Stimulated activated CD8-positive, alpha-beta memory T cell treated with anti-CD3 and anti-CD28 coated beads, Interleukin-15, amount 100 ng/mL, for 48 hours (primary cell): Measurements from ENCODE around the gene SMAD3.

Source experiments
- DNase-seq, 2 donors: peaks; one replicate each; pipeline ENCODE4 v3.0.0-alpha.2; 2020; ENCODE audit warnings: low read depth in 2 of 2

The SMAD3 gene

DNA sequence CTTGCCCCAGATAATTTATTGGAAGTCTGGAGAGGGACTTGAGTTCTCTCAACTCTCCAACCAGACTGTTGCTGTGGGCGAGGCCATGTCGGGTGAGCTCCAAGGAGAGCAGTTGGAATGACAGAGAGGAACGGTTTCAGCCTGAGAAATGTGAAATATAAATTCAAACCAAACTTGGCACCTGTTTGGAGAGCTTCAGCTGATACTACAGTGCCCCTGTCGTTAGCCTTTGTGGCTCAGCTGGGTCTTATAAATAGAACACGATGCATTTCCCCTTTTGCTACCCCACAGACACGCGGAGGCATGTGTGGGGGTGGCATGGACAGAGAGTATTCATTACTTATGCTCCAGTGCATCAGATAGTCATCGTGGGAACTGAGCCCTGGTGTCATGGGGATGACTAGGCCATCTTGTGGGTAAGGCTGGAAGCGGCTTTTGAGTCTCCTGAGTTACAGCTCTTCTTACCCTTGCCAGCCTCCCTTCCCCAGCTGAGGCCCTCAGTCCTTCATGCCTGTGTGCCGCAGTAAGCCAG is 15.6 kb downstream of the SMAD3 start:
- peak in 1 of 2 donors; percentile 69 for DNase-seq

DNA sequence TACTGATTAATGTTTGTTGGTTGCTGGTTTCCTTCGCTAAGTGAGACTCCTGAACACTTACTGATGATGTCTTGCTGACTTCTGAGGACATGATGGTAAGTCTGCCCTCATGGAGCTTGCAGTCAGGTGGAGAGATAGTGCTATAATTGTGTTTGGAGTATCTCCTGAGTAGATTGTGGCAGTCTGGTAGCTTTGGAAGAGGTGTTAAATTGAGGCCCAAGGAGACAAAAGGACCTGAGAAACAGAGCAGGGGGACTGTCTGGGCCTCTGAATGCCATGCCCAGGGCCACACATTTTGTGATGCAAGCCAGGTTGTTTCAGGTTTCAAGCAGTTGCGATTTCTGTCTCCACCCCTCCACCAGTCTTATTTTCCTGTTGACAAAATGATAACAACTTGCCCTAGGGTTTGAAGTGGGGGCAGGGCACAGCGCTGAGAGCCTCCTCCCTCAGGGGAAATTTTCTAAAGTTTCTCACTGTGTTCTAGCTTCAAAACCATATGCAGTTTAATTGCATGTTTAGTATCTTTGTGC is 16.7 kb downstream of the SMAD3 start:
- DNase-seq: peak in 1 of 2 donors; percentile 29

DNA sequence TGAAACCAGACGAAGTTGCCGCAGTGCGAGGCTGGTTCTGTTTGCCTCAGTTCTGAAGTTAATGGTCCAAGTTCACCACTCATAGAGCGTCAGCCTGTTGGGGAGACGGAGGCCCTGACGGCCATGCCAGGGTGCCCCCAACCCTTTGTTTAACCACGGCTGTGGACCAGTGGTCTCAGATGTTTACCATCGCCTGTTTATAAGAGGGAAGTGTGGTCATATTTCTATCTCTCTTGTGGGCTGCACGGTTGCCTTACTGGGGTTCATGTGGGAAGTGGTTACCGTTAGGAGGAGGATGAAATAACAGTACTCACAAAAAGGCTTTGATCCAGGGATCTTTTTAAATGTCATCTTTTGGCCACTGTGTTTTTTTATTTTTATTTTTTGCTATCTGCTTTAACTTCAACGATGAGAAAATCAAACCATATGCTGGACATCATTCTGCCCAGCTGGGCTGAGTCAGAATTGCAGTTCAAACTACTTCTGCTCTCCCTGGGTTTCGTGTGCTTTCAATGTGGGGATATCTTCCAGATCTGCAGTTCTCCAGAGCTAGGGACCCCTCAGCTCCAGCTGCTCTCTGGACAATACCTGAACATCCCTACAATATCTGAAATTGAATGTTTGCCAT is 17.8 kb downstream of the SMAD3 start:
- no peak for DNase-seq

DNA sequence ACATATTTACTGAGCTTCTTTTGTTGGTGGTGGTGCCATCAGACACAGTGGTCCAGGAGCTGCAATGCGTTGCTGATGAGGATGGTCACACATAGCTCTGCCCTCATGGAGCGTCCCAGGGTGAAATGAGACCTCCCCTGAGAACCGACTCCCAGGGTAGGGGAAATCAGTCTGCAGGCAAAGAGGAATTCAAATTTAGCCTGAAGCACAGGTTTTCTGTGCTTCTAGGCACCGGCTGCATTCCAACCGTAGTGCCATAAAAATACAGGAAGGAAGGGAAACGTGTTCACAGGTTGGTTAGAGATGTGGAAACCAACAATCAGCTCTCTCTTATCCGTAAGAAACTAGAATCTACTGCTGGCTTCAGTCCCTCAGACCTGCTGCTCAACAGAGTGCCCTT is 19.2 kb downstream of the SMAD3 start:
- DNase-seq: no peak

DNA sequence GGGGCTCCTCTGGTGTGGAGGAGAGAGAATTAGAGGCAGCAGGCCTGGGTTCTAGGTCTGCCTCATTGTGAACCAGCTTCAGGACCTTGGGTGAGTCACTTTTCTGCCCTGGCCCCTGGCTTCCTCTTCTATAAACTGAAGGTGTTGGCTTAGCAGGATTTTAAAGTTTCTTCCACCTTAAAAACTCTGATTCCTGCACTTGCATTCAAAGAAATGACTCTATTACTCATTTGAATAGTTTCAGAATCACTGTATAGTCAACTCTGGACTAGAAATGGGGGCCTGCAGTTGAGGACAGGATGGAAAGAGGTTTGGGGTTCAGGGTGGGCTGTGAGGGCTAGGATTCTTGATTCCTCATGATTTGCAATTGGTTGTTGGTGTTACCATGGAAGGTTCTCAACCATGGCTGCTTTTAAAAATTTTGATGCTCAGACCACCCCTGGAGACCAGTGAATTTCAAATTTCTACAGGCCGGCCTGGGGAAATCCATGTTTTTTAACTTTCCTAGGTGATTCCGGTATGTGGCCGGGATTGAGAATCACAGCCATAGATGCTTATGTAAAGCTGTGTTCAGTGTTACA is 19.9 kb downstream of the SMAD3 start:
- DNase-seq: peak in 1 of 2 donors; percentile 64

DNA sequence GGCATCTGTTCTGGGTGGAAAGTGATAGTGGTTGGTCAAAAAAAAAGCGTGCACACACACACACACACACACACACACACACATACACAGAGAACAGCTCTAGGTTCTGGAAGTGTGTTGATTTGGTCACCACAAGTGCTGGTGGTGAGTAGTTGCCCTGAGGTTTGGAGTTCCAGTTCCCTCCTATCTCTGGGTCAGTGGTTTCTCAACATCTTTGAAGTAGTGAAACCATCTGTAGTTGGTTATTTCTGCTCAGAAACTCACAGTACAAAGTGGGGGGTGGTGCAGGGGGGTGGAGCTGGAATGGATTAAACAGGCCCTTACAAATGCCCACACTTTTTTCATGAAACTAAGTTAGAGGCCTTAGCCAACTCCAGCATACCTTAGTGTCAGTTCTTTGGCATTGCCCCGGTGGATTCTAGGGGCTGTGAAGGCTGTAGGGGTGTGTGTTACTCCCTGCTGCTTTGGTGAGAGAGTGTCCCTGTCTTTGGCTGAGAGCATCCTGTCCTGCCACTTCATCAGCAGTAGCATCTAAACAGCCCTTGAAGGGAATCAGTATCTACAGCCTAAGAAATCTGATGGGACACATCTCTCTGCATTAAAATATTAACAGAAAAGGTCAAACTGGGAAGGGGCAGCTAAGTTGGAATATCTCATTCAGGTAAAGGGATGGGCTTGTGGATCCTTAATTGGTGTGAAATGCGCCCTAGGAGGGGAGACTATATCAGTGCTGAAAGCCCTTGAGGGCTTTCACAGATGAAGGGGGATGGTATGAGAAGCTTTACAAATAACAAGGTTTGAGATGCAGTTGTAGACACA is 20.6 kb downstream of the SMAD3 start:
- peak in 1 of 2 donors; percentile 38 for DNase-seq

DNA sequence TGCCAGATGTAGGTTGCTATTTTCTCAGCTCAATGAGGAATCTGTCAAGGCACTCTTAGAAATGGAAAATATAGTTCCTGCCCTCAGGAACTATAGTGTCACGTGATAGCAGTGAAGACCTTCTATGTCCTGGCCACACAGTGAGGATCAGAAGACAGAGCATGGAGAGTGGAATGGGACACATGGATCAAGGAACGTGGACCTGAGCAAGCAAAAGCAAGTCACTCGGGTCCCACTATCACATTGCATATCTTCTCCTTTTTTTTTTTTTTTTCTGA is 21.2 kb downstream of the SMAD3 start:
- DNase-seq: no peak

DNA sequence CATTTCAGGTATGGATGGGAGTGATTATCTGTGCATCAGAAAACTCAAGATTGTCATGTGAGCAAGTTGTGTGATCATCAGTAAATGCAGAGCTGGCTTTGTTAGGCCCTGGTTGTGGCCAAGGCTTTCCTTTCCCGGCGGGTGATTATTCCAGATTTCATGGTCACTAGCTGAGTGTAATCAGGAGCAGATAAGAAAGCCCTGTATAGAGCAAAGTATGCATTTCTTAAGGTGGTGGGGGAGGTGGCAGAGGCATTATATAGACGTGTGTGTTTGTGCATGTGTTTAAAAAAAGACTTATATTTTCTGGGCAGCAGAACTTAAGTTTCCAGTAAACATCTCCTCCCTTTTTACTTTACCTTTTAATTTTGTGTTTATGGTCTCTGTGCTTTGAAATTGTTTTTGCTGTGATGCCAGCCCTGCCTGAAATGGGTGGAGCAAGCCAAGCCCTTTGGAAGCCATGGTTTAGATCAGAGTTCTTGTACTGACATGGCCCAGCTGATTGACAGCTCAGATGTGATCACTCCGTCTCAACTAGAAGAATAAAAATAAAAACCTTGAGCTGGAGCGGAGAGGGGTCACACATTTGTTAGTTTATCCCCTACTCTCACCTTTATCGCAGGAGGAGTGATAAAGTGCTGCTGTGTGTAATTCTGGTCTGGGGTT is 22.2 kb downstream of the SMAD3 start:
- no peak for DNase-seq

DNA sequence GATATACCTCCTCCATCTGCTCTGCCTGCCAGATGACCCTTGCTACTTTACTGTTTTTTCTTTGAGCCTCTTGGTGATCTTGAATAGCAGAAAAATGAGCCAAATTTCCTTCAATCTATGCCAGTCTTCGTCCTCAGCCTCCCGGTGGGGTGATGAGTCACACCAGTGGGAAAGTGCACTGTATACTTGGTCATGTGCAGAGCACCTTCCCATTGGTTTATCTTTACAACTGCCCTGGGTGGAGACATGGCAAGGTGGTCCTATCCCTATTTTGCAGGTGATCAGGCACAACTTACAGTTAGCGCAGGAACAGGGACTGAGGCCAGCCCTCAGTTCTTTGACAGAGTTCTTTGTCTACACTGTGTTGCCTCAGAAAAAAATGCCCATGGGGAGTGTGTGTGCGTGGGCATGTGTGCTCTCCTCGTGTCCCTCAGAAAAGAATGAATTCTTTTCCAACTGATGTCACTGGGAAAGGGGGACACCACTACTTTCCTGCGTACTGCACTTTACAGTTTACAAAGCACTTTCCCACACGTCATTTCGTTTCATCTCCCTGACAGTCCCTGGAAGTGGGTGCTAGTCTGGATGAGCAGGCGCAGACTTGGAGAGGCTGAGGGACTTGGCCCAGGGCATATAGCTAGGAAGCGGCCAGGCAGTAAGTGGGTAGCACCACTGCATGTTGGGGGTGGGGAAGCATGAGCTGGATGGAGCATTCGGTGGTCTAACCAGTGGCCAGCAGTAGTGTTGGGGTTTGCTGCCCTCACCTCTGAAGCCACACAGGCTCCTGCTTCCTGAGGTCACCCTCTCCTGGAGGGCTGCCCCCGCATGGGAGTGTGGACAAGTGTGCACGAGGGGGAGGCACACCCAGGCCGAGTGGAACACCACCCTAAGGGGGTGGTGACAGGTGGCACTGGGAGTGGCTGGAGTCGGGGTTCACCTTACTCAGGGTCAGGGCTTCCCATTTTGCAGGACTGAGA is 24.1 kb downstream of the SMAD3 start:
- DNase-seq: no peak

DNA sequence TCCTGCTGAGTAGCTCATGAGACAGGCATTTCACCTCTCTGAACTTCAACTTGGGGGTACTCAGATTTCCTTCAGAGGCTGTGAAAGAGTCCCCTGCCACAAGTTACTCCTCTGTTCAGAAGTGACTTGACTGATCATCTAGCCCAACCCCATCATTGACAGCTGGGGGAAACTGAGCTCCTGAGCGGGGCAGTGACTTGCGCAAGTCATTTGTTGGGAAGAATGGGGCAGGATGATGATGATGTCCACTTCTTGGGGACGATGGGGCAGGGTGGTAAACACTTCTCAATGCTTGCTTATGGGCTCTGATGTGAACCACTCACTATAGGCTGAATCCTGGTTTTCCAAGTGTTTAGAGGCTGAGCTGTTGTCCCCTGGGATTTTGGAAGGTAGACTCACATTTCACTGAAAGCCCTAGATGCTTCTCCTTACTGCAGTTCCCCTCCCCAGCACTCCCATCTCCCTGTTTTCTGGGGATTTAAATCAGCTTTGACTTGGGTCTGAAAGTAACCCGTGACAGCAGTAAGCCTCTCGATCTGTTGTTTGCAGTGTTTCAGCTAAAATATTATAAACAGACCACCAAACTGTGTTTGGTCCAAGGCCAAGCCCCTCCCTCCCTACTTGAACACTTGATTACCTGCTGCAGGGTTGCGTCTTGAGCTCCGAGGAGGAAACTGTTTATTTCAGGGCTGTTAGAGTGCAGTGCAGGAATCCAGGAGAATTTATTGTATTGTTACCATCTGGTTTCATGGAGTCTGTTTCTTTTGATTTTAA is 25.1 kb downstream of the SMAD3 start:
- no peak for DNase-seq

DNA sequence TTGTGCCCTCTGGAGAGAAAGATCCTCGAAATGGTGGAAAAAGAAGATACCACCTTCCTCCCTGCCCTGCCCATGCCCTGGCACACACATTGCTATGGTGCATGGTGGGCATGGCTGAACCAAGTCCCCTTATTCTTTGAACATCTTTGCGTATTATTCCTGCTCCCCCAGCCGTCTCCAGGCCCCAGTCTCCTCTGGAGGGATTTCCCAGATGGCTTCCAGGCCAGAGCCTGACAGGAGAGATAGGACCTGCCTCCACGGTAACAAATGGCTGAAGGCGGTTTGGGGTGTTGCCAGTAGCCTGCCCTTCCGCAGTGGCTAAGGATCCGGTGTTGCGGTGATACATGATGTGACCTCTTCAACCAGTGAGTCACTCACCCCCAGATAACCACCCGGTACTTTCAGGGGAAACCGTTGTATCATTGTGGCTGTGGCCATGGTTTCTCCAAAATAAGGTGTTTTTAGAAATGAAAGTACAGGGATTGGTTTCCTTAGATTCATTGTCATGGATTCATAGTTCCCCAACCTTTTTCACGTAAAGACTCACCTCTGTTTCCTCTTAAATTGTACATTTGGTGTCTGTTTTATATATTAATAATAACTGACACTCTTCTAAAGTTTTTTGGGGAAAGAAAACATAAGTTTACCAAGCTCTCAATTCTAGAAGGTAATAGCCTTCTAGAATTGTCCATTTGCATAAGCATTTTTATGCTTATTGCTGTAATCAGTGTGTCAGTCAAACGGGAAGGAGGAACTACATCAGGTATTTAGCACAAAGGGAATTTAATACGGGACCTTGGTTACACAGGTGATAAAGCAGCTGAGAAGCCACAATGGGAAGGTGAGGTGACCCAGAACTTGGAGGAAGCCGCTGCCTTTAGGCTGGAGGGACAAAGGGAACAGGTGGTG is 25.9 kb downstream of the SMAD3 start:
- DNase-seq: peak; percentile 71 to 74

DNA sequence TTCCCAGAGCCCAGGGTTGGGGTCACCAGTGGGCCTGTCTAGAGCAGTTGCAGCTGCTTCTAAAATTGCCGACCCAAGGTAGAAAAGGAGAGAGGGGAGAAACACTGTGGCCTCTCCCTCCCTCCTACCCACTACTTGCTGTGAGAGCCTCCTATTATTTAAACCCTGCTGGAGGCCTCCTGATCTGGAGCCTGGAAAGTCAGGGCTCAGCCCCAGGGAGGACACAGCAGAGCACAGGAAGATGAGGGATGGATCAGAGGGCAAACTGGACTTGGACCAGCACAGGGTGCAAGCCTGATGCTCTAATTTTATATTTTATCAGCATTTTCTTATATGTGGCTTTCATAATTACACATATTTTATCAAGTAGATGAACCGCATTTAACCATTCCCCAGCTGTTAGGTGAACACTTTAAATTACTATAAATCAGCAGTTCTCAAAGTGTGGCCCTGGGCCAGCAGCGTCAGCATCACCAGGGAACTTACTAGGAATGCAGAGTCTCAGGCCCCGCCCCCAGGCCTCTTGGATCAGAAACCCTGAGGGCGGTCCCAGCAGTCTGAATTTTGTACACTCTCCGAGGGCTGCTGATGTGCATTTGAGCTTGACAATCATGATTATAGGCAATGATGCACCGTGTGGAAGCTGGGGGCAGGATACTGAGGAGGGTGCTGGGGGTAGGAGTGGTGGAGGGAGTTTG is 26.7 kb downstream of the SMAD3 start:
- no peak for DNase-seq

DNA sequence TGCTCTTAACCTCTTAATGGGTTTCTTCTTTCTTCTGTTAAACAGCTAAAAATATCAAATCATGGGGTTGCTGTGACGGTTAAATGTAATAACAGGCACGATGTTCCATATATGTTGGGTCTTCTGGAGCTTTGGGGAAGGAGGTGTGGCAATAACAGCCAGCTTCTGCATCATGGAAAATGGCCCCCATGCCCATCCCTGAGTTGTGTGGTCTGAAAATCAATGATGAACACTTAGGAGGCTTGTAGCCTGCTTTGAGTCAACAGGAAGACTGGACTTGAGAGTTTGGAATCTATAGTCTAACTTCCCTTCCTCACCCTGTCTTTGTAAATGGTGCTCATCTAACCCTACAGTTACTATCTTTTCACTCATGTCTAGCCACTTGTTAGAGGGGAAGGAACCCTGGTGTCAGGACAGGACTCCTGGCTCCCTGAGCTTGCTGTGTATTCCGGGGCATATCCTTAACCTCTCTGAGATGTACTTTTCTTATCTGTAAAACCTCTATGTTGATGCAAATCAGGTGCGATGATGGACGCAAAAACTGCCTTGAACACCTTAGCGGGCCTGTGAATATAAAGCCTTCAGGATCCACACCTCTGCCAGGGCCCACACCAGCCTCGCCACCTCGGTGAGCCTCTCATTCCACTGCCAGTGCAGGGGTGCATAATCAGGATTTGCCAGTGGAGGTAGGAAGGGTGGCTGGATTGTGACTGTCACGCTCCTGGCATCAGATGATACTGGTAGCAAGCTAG is 27.5 kb downstream of the SMAD3 start:
- no peak for DNase-seq

DNA sequence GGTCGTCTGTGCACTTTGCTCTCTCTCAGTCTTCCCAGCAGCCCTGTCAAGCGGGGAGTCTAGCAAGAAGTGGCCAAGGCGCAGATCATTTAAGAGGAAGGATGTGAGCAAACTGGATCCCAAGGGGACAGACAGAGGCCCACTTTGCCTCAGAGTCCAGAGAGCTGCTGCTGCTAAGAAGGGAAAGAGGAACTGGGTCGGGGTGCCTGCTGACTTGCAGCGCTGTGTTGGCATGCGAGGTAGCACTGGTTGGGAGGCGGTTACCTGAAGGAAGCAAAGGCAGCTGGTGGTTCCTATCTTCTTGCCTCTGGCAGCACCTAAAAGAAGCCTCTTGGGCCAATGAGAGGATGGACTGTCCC is 28.1 kb downstream of the SMAD3 start:
- DNase-seq: no peak

DNA sequence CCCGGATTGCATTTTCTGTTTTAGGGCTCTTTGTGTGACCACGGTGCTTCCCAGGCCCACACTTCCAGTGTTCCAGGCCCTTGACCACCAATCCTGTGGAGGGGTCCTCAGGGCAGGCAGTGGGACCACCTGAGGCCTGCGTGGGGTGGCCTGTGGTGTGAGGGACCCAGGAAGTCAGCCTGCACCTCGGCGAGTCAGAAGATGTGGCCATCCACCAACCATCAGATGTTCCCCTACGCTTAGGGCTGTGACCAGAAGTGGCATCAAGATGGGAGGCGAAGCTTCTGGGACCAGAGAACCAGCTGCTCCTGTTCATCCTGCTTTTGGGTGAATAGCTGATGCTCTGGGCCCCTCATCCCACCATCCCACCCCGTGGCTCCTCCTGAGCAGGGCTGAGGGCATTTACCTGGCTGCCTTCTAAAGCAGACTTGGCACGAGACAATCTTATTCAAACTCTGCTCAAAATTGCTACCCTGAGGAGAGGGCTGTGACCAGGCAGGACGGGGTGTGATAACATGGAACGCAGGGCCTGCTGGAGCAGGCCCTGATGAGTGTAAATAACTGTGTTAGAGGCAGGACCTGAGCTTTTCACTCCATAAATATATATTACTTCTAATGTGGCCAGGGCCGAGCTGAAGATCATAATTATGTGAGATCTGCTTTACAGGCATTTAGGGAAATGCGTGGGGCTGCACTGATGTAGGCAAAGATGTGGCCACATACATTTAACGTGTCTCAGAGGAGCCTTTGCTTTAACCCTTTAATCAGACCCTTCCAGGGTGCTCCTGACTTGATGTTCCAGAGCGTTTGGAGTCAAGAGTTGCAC is 28.8 kb downstream of the SMAD3 start:
- no peak for DNase-seq

DNA sequence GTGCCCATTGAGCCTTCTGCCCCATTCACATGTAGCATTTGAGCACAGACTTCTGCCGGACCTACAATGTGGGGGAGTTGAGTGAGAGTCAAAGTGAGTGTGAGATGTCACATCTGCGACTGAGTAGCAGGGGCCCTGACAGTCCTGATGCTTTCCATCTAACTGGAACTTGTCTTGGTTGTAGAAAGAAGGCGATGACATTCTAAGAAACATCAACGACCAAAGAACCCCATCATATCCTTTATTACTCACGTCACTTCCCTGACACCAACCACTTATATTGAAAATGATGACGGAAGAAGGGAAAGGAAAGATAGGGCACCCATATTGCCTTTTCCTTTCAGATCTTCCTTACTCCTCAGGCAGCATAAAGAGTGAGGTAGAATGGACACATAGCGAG is 30.5 kb downstream of the SMAD3 start:
- DNase-seq: no peak
